SK-N-SH (cell line): ENCODE data around the gene NIBAN1.

Source experiments
- CHD2 ChIP-seq: fragments of 150-350 bp; IDR thresholded peaks from 2 replicates; pipeline ENCODE4 v1.6.1; 2018; ENCODE audit warnings: low read length; ENCODE audit not compliant: partially characterized antibody
- ELF1 ChIP-seq: IDR thresholded peaks from 2 replicates; pipeline ENCODE4 v1.4.0; 2012
- FOSL2 ChIP-seq: IDR thresholded peaks from 2 replicates; pipeline ENCODE4 v1.4.0; 2012; ENCODE audit warnings: low read depth, mild to moderate bottlenecking, moderate library complexity, borderline replicate concordance
- FOXJ3 ChIP-seq: sonication (generic); formaldehyde crosslinking; IDR thresholded peaks from 2 replicates; pipeline ENCODE4 v1.5.1; 2020; ENCODE audit warnings: mild to moderate bottlenecking, missing genetic modification reagents
- FOXM1 ChIP-seq: IDR thresholded peaks from 2 replicates; pipeline ENCODE4 v1.4.0; 2012; ENCODE audit warnings: low read depth, mild to moderate bottlenecking
- GATA2 ChIP-seq: sonication (generic); formaldehyde crosslinking; IDR thresholded peaks from 2 replicates; pipeline ENCODE4 v1.5.0; 2020; ENCODE audit warnings: mild to moderate bottlenecking, missing genetic modification reagents
- NFIC ChIP-seq: IDR thresholded peaks from 2 replicates; pipeline ENCODE4 v1.4.0; 2012; ENCODE audit warnings: borderline replicate concordance
- NRF1 ChIP-seq: IDR thresholded peaks from 2 replicates; pipeline ENCODE4 v1.6.1; 2012; ENCODE audit warnings: low read depth, mild to moderate bottlenecking, low read length
- RAD21 ChIP-seq: IDR thresholded peaks from 2 replicates; pipeline ENCODE4 v1.6.1; 2012; ENCODE audit warnings: mild to moderate bottlenecking, low read length
- SMC3 ChIP-seq: IDR thresholded peaks from 2 replicates; pipeline ENCODE4 v1.6.1; 2012; ENCODE audit warnings: low read depth, low read length, improper control_type of control experiment
- TAF1 ChIP-seq: IDR thresholded peaks from 2 replicates; pipeline ENCODE4 v1.6.1; 2012; ENCODE audit warnings: low read depth, mild to moderate bottlenecking, low read length, moderate library complexity, borderline replicate concordance
- TEAD4 ChIP-seq: IDR thresholded peaks from 2 replicates; pipeline ENCODE4 v1.4.0; 2012; ENCODE audit warnings: mild to moderate bottlenecking, borderline replicate concordance; ENCODE audit not compliant: insufficient read depth
- TF ChIP-seq, protein P1 (sequence below): fragments of 200-600 bp; sonication (generic); IDR thresholded peaks from 2 replicates; pipeline ENCODE4 v1.6.1; 2017; ENCODE audit warnings: antibody characterized with exemption, mild to moderate bottlenecking, moderate library complexity
- TF ChIP-seq, protein P2 (sequence below): IDR thresholded peaks from 2 replicates; pipeline ENCODE4 v1.6.1; 2012; ENCODE audit warnings: mild to moderate bottlenecking, low read depth, low read length, moderate library complexity

DNA sequence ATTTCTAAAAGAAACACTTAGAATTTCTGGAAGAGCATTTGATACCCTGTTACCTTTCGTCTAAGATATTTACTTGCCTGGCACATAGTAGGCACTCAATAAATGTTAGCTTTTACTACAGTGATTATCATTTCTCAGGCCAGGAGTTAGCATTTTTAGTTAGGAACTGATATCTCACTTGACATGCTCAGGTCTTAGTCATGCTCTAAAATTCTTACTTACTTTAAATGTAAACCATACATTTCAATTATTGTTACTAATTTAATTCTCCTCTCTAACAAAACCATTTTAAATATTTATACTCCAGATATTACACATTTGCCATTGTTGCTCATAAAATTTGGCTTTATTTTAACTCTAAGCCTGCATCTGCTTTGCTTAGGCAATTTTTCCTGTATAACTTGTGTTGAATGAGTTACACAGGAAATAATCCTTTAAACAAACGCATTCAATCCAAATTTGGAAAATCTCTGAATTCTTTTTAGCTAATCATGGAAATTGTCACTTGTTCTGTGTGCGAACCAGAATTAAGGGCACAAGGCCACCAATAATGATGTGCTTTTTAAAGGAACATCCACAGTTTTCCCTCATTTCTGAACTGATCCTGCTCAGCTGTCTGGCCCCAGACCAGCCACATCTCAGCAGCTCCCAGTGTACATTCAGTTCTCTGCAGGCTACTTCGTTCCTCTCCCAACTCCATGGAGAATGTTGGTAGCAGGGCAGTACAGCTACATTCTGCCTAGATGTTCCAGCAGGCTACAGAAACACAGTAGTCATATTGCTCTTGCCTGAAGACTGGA, 15.6 kb downstream of the NIBAN1 start:
- TF ChIP-seq NFIC, result no peak
- TF ChIP-seq, protein P1, sequence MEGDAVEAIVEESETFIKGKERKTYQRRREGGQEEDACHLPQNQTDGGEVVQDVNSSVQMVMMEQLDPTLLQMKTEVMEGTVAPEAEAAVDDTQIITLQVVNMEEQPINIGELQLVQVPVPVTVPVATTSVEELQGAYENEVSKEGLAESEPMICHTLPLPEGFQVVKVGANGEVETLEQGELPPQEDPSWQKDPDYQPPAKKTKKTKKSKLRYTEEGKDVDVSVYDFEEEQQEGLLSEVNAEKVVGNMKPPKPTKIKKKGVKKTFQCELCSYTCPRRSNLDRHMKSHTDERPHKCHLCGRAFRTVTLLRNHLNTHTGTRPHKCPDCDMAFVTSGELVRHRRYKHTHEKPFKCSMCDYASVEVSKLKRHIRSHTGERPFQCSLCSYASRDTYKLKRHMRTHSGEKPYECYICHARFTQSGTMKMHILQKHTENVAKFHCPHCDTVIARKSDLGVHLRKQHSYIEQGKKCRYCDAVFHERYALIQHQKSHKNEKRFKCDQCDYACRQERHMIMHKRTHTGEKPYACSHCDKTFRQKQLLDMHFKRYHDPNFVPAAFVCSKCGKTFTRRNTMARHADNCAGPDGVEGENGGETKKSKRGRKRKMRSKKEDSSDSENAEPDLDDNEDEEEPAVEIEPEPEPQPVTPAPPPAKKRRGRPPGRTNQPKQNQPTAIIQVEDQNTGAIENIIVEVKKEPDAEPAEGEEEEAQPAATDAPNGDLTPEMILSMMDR, result no peak
- no peak for TF ChIP-seq TEAD4
- no peak for TF ChIP-seq RAD21
- TF ChIP-seq FOXM1, result no peak
- TF ChIP-seq CHD2, result no peak
- TF ChIP-seq FOSL2, result no peak
- no peak for TF ChIP-seq NRF1
- no peak for TF ChIP-seq TAF1
- TF ChIP-seq, protein P2, sequence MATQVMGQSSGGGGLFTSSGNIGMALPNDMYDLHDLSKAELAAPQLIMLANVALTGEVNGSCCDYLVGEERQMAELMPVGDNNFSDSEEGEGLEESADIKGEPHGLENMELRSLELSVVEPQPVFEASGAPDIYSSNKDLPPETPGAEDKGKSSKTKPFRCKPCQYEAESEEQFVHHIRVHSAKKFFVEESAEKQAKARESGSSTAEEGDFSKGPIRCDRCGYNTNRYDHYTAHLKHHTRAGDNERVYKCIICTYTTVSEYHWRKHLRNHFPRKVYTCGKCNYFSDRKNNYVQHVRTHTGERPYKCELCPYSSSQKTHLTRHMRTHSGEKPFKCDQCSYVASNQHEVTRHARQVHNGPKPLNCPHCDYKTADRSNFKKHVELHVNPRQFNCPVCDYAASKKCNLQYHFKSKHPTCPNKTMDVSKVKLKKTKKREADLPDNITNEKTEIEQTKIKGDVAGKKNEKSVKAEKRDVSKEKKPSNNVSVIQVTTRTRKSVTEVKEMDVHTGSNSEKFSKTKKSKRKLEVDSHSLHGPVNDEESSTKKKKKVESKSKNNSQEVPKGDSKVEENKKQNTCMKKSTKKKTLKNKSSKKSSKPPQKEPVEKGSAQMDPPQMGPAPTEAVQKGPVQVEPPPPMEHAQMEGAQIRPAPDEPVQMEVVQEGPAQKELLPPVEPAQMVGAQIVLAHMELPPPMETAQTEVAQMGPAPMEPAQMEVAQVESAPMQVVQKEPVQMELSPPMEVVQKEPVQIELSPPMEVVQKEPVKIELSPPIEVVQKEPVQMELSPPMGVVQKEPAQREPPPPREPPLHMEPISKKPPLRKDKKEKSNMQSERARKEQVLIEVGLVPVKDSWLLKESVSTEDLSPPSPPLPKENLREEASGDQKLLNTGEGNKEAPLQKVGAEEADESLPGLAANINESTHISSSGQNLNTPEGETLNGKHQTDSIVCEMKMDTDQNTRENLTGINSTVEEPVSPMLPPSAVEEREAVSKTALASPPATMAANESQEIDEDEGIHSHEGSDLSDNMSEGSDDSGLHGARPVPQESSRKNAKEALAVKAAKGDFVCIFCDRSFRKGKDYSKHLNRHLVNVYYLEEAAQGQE, result no peak
- TF ChIP-seq ELF1, result no peak
- TF ChIP-seq GATA2 (CRISPR knock-in tag), result no peak
- TF ChIP-seq SMC3, result no peak
- TF ChIP-seq FOXJ3 (CRISPR knock-in tag), result no peak
